A549 (cell line): ENCODE results near the gene CHD9.

Experiments
- CBX2 ChIP-seq: fragments of 200-600 bp; sonication (generic); IDR thresholded peaks from 2 replicates; pipeline ENCODE4 v1.6.1; 2016; ENCODE audit warnings: low read depth, mild to moderate bottlenecking, borderline replicate concordance
- CEBPB ChIP-seq, 2 experiments: fragments of >200 bp in 1 of 2; sonication (Bioruptor Twin) in 1 of 2; formaldehyde crosslinking in 1 of 2; IDR thresholded peaks; 2 replicates each; pipeline ENCODE4 v1.6.1; 2012 to 2016
- CTCF ChIP-seq: fragments of >200 bp; sonication (Bioruptor Twin); formaldehyde crosslinking; IDR thresholded peaks from 3 replicates; pipeline ENCODE4 v1.5.1; 2016
- EHMT2 ChIP-seq: fragments of 200-600 bp; sonication (generic); IDR thresholded peaks from 2 replicates; pipeline ENCODE4 v1.6.1; 2016; ENCODE audit warnings: antibody characterized with exemption, low read depth, mild to moderate bottlenecking, moderate library complexity
- KDM1A ChIP-seq: fragments of 200-600 bp; sonication (generic); IDR thresholded peaks from 2 replicates; pipeline ENCODE4 v1.6.1; 2016; ENCODE audit warnings: low read depth, mild to moderate bottlenecking
- MAX ChIP-seq: IDR thresholded peaks from 2 replicates; pipeline ENCODE4 v1.6.1; 2012
- MAZ ChIP-seq: fragments of 150-350 bp; IDR thresholded peaks from 2 replicates; pipeline ENCODE4 v1.6.1; 2014; ENCODE audit warnings: antibody characterized with exemption, low read depth, low read length, borderline replicate concordance
- MYC ChIP-seq: IDR thresholded peaks from 2 replicates; pipeline ENCODE4 v1.6.1; 2012; ENCODE audit warnings: mild to moderate bottlenecking, inconsistent platforms, low read length, improper control_type of control experiment, borderline replicate concordance
- POLR2A ChIP-seq: IDR thresholded peaks from 2 replicates; pipeline ENCODE4 v1.6.1; 2012; ENCODE audit warnings: mild to moderate bottlenecking, low read length
- RAD21 ChIP-seq, 2 experiments: fragments of >200 bp in 1 of 2; sonication (Bioruptor Twin) in 1 of 2; formaldehyde crosslinking in 1 of 2; IDR thresholded peaks in 1 of 2; conservative IDR thresholded peaks in 1 of 2; 2 replicates in 1 of 2; 3 replicates in 1 of 2; pipeline ENCODE4 v1.6.1; 2012 to 2018; ENCODE audit warnings: inconsistent platforms in 1 of 2
- RCOR1 ChIP-seq: fragments of 150-350 bp; IDR thresholded peaks from 2 replicates; pipeline ENCODE4 v1.6.1; 2014; ENCODE audit warnings: antibody characterized with exemption, low read length, low read depth
- RNF2 ChIP-seq: fragments of 200-600 bp; sonication (generic); IDR thresholded peaks from 2 replicates; pipeline ENCODE4 v1.6.1; 2016; ENCODE audit warnings: low read depth, mild to moderate bottlenecking, antibody characterized with exemption, moderate library complexity, borderline replicate concordance
- TP53 ChIP-seq: fragments of 250-450 bp; sonication (Bioruptor Pico); IDR thresholded peaks from 2 replicates; pipeline ENCODE4 v1.5.0; 2021; ENCODE audit warnings: mild to moderate bottlenecking, moderate library complexity
- ZSCAN20 ChIP-seq: fragments of 250-450 bp; sonication (Bioruptor Pico); IDR thresholded peaks from 2 replicates; pipeline ENCODE4 v1.8.0; 2022; ENCODE audit warnings: mild to moderate bottlenecking, moderate library complexity

GRCh38 chr16:53031323-53031942, 23.4 kb upstream of the CHD9 start:
- no peak for TF ChIP-seq CTCF
- TF ChIP-seq POLR2A, result no peak
- no peak for TF ChIP-seq MAX
- no peak for TF ChIP-seq CEBPB (IDR thresholded peaks at IDR 0.05)
- TF ChIP-seq CBX2, result no peak
- no peak for TF ChIP-seq RCOR1
- no peak for TF ChIP-seq EHMT2
- no peak for TF ChIP-seq MYC
- no peak for TF ChIP-seq RNF2
- no peak for TF ChIP-seq TP53 (CRISPR knock-in tag)
- TF ChIP-seq ZSCAN20, result no peak
- TF ChIP-seq MAZ, result no peak
- TF ChIP-seq RAD21 (conservative IDR thresholded peaks at IDR 0.05 in 1 of 2, IDR thresholded peaks at IDR 0.05 in 1 of 2), result no peak
- TF ChIP-seq KDM1A, result no peak
